Hematopoietic multipotent progenitor cell treated with erythropoietin and hydrocortisone succinate and interleukin-3 and kit ligand, for 15 days (in vitro differentiated cells): ENCODE measurements around the gene PRODH2.
A peak's percentile ranks its signal among the peaks of the same experiment; 100 is the strongest.

Source experiments
- DNase-seq: peaks from one replicate; pipeline ENCODE4 v3.0.0-alpha.2; 2015; ENCODE audit warnings: low spot score

PRODH2 gene

GRCh38 chr19:35757749-35758608, 54.7 kb downstream of the PRODH2 start, which contains the start of gene PROSER3:
Gene PROSER3, plus strand, starts transcription at chr19:35758176. Its CDS starts 40 bp downstream, at chr19:35758216.
- peak; percentile 99 for DNase-seq

- DNase-seq = no peak
These were observed 55.4 kb downstream of the PRODH2 start for GRCh38 chr19:35757231-35757748.

- no peak for DNase-seq
These were observed 56.0 kb downstream of the PRODH2 start, which contains the start of gene HSPB6 for GRCh38 chr19:35756377-35757230. Gene HSPB6, minus strand, starts transcription at chr19:35757029. Its CDS starts 21 bp downstream, at chr19:35757008.

DNA sequence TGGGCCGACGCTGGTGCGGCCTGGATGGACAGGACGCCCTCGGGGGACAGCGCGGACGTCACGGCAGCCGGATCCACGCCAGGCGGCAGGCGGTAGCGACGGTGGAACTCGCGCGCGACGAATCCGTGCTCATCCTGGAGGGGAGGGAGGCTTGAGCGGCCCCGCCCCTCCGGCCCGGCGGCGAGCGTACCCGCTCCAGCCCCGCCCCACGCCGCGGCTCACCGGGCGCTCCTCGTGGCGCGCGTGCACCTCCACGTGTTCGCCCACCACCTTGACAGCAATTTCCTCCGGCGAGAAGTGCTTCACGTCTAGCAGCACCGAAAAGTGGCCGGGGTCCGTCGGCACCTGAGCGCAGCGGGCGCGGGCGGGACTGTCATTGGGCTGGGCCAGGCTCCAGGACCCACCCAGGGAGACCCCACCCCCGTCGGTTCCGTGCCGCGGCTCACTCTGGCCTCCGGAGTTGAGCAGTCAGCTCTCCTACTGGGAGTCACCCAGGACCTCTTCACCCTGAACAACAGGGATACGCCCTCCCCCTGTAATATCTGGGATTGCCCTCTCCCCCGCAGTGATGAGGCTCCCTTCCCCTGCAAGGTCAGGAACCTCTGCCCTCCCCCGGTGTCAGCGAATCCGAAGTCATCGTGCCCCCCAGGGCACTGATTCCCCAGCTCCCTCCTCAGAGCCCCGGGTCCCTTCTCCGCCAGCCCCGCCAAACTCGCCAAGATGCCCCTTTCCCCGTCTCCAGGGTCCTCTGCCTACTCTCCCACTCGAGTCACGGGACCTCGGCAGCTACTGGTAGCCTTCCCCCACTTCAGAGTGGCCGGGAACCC, 56.9 kb downstream of the PRODH2 start:
- peak; percentile 60 for DNase-seq

GRCh38 chr19:35755131-35755549, 57.5 kb downstream of the PRODH2 start:
- no peak for DNase-seq

- no peak for DNase-seq
These were observed 58.1 kb downstream of the PRODH2 start for GRCh38 chr19:35754370-35755130.

- no peak for DNase-seq
These were observed 58.8 kb downstream of the PRODH2 start for GRCh38 chr19:35753634-35754369.

DNA sequence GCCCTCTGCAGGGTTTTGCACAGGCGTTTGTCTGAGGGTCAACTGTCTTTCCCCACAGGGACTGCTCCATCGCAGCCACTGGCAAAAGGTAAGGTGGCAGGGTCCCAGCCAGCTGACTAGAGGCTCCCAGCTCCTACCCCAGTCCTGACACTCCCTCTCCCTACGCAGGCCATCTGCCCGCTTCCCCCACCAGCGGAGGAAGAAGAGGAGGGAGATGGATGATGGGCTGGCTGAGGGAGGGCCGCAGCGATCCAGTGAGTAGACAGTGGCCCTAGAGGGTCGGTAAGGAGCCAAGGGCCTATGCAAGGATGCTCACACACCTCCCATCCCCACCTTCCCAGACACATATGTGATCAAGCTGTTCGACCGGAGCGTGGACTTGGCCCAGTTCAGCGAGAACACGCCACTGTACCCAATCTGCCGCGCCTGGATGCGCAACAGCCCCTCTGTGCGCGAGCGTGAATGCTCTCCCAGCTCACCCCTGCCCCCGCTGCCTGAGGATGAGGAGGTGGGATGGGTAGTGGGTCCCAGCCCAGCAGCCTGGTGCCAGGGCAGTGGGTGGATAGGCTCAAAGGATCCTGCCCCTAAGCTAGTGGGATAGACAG, 59.8 kb downstream of the PRODH2 start:
- no peak for DNase-seq

DNA sequence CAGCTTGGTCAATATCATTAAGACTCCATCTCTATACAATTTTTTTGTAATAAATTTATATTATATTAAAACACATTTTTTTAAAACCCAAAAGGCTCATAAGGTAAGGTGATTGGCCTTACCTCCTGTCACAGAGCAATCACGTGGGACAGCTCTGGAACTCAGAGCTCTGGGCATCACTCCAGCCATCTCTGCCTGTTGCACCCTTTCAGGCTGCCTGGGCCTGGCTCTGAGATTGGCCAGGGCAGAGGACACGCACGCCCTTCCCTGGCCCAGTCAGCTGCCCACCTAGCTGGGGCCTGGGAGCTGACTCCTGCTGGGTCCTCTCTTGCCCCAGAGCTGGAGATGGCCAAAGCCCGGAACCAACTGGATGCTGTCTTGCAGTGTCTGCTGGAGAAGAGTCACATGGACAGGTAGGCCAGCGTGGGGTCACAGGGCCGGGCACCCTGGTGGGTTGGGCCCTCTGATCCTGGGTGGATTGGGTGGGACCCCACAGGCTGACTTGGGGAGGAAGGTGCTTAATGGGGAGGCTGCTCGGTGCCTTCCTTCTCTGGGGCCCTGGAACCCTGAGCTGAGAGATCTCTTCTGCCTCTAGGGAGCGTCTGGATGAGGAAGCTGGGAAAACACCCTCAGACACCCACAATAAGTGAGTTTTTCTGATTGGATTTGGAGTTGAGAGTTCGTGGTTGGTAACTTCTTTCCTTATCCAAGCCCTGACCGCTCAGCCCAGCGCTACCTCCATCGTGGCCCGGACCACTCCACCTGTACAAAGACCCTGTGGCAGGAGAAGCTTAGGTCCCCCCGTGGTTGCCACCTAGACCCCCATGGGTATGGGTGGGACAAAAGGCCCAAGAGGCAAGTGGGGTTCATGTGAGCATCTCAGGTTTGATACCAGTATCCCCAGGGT, 60.6 kb downstream of the PRODH2 start:
- DNase-seq = no peak

DNA sequence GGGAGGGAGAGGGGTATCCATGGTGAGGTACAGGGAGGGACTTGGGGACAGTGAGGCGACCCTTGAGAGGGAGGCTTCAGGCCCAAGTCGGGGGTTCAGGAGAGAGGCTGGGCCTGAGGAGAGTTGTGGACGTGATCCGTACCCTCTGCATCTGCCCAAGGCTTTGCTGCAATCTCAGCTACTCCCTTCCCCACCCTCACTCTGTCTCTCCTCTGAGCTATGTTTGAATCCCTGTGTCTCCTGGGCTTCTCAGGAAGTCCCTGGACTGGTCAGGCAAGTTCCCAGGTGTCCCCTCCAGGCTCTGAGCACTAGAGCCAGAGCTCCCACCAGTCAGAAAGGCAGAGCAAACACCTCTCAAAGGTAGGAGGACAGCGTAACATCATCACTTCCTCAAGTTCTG, 62.5 kb downstream of the PRODH2 start:
- no peak for DNase-seq
